DOHH2 (cell line): Measurements from ENCODE around the gene BMERB1.

Experiments used
- H3F3A ChIP-seq: fragments of 200-600 bp; sonication (generic), shearing (Covaris generic); 2 replicates; pipeline ENCODE4 v1.6.0; 2016; ENCODE audit warnings: antibody characterized with exemption, mild to moderate bottlenecking; ENCODE audit not compliant: control insufficient read depth, insufficient read depth
- H3K27ac ChIP-seq: fragments of 200-600 bp; sonication (generic); 2 replicates; pipeline ENCODE4 v1.5.1; 2014; ENCODE audit warnings: low read depth, mild to moderate bottlenecking, low read length, moderate library complexity
- H3K27me3 ChIP-seq: fragments of 200-600 bp; sonication (generic); 2 replicates; pipeline ENCODE4 v1.6.1; 2014; ENCODE audit warnings: mild to moderate bottlenecking, low read length, mixed read lengths; ENCODE audit not compliant: control insufficient read depth
- H3K36me3 ChIP-seq: fragments of 200-600 bp; sonication (generic); 2 replicates; pipeline ENCODE4 v1.6.1; 2014; ENCODE audit warnings: mild to moderate bottlenecking, low read length, moderate library complexity, mixed read lengths; ENCODE audit not compliant: control insufficient read depth
- H3K4me1 ChIP-seq: fragments of 200-600 bp; sonication (generic); 2 replicates; pipeline ENCODE4 v1.6.1; 2014; ENCODE audit warnings: mild to moderate bottlenecking, low read length, mixed read lengths; ENCODE audit not compliant: control insufficient read depth
- H3K4me2 ChIP-seq: fragments of 200-600 bp; sonication (generic); 2 replicates; pipeline ENCODE4 v1.6.0; 2014; ENCODE audit warnings: mild to moderate bottlenecking, low read length, moderate library complexity
- H3K4me3 ChIP-seq: fragments of 200-600 bp; sonication (generic); 2 replicates; pipeline ENCODE4 v1.5.1; 2014; ENCODE audit warnings: mild to moderate bottlenecking, low read length, mixed read lengths
- H3K79me2 ChIP-seq: fragments of 200-600 bp; sonication (generic); 2 replicates; pipeline ENCODE4 v1.6.1; 2014; ENCODE audit warnings: mild to moderate bottlenecking, low read length, mixed read lengths; ENCODE audit not compliant: control insufficient read depth
- H3K9me2 ChIP-seq: fragments of 200-600 bp; sonication (generic); replicated peaks from 2 replicates; pipeline ENCODE4 v1.6.1; 2014; ENCODE audit warnings: mild to moderate bottlenecking, low read length, mixed read lengths; ENCODE audit not compliant: control insufficient read depth
- H3K9me3 ChIP-seq: fragments of 200-600 bp; sonication (generic); 2 replicates; pipeline ENCODE4 v1.6.1; 2014; ENCODE audit warnings: antibody characterized with exemption, low read length, mixed read lengths; ENCODE audit not compliant: control insufficient read depth, insufficient read depth
- H4K20me1 ChIP-seq: fragments of 200-600 bp; sonication (generic); 2 replicates; pipeline ENCODE4 v1.6.0; 2014; ENCODE audit warnings: low read depth, mild to moderate bottlenecking, antibody characterized with exemption, low read length, moderate library complexity; ENCODE audit not compliant: control insufficient read depth, insufficient read depth
- EZH2phosphoT487 ChIP-seq: fragments of 200-600 bp; sonication (generic); IDR thresholded peaks from 2 replicates; pipeline ENCODE4 v1.6.1; 2017; ENCODE audit warnings: borderline replicate concordance, mild to moderate bottlenecking, antibody characterized with exemption, low read length, moderate library complexity, mixed read lengths
- TF ChIP-seq, protein P1 (sequence below): fragments of 200-600 bp; sonication (generic); IDR thresholded peaks from one replicate; pipeline ENCODE4 v1.5.1; 2014; ENCODE audit warnings: antibody characterized with exemption, mild to moderate bottlenecking, low read depth, low read length; ENCODE audit not compliant: poor library complexity, severe bottlenecking

The BMERB1 gene

DNA sequence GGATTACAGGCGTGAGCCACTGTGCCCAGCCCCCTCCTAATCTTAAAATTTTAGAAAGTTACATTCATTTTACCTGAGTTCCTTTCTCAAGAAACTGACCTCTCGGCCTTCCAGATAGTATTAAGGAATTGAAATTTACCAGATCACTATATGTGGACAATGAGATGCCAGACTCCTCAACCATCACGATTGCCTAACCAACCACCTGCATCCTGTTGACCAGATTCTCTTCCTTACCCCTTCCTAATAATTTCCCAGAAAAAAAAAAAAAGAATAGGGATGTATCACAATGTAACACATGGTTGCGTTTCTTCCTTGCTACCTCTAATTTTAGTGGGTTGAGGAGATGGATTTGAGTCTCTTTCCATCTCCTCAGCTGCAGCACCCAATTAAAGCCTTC lies 72.1 kb downstream of the BMERB1 start:
- Histone ChIP-seq H4K20me1 (no peaks in the 10 kb centered on the region), H3K9me2 (no peaks in the 10 kb centered on the region), H3K4me1 (no peaks in the 10 kb centered on the region), H3K9me3 (no peaks in the 10 kb centered on the region), H3F3A (no peaks in the 10 kb centered on the region), H3K36me3 (no peaks in the 10 kb centered on the region), H3K27me3 (peaks cover 9% of the 10 kb centered on the region; the same call in 1 of the 2 replicates), H3K27ac (no peak overlapping the region), H3K79me2 (no peaks in the 10 kb centered on the region), H3K4me2 (no peak overlapping the region), H3K4me3 (no peak overlapping the region)
- TF ChIP-seq EZH2phosphoT487 = no peak
- TF ChIP-seq, protein P1, sequence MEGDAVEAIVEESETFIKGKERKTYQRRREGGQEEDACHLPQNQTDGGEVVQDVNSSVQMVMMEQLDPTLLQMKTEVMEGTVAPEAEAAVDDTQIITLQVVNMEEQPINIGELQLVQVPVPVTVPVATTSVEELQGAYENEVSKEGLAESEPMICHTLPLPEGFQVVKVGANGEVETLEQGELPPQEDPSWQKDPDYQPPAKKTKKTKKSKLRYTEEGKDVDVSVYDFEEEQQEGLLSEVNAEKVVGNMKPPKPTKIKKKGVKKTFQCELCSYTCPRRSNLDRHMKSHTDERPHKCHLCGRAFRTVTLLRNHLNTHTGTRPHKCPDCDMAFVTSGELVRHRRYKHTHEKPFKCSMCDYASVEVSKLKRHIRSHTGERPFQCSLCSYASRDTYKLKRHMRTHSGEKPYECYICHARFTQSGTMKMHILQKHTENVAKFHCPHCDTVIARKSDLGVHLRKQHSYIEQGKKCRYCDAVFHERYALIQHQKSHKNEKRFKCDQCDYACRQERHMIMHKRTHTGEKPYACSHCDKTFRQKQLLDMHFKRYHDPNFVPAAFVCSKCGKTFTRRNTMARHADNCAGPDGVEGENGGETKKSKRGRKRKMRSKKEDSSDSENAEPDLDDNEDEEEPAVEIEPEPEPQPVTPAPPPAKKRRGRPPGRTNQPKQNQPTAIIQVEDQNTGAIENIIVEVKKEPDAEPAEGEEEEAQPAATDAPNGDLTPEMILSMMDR = no peak

DNA sequence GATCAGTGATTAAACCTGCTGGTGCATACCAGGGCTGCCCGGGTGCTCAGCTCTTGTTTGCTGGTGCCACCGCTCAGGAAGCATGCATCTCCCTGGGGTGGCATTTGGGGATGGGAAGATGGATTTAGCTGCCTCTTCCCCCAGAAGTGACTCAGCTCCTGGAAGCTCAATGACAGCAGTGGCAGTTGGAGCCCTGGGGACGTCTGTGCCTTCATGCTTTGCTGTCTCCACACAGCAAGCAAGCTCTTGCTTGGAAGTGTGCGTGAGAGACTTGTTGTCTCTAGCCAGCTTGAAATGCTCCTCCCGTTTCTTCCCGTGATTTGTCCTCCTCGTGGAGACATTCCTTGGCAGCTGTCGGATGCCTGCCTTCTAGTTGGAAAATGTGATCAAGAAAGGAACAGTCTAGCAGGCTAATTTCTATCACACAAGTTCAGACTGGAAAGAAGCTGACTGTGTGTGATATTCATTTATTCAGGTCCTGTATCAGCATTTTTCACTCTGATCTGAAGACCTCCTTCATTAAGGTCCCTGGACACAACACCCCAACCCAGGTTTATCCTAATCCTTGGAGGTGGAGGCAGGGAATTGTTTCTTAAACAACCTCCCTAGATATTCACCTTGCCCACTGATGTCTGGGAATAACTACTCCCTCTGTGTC lies 73.0 kb downstream of the BMERB1 start:
- Histone ChIP-seq H4K20me1 (no peaks in the 10 kb centered on the region), H3K4me2 (no peak overlapping the region), H3K4me3 (no peak overlapping the region), H3K4me1 (no peaks in the 10 kb centered on the region), H3K36me3 (no peaks in the 10 kb centered on the region), H3K9me2 (no peaks in the 10 kb centered on the region), H3K79me2 (no peaks in the 10 kb centered on the region), H3K27ac (no peak overlapping the region), H3F3A (no peaks in the 10 kb centered on the region), H3K9me3 (no peaks in the 10 kb centered on the region), H3K27me3 (peaks cover 9% of the 10 kb centered on the region; the same call in 1 of the 2 replicates)
- TF ChIP-seq, protein P1 = no peak
- TF ChIP-seq EZH2phosphoT487 = no peak

DNA sequence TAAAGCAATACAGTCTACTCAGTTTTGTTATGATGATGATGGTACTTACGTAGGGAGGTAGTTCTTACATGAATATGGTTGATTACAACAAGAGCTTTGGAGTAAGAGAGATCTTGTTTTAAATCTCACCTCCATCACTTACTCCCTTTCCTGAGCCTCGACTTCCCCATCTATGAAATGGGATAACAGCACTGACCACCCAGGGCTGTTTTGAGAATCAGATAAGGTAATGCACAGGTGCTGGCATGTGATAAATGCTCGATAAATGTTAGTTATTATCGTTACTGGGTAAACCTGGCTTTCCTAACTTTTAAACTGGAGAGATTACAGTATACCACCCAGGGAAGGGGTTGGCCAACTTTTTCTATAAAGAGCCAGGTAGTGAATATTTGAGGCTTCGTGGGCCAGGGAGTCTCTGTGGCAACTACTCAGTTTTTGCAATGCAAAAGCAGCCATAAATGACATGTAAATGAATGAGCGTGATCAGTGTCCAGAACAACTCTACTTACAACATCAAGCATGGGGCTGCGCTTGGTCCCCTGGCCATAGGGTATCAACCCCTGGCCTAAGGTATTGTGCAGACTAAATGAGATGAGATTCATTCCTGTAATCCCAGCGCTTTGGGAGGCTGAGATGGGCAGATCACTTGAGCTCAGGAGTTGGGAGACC lies 73.7 kb downstream of the BMERB1 start:
- Histone ChIP-seq H3K4me2 (no peak overlapping the region), H3K9me2 (no peaks in the 10 kb centered on the region), H3K27ac (no peak overlapping the region), H3K36me3 (no peaks in the 10 kb centered on the region), H4K20me1 (no peaks in the 10 kb centered on the region), H3K4me1 (no peaks in the 10 kb centered on the region), H3K9me3 (no peaks in the 10 kb centered on the region), H3F3A (no peaks in the 10 kb centered on the region), H3K4me3 (no peak overlapping the region), H3K27me3 (peaks cover 9% of the 10 kb centered on the region; the same call in 1 of the 2 replicates), H3K79me2 (no peaks in the 10 kb centered on the region)
- TF ChIP-seq EZH2phosphoT487 = no peak
- TF ChIP-seq, protein P1 = no peak
